GM12878 (cell line): Measurements from ENCODE around the gene B9D2. TPM values are rescaled to one million over a fixed set of nuclear protein-coding genes. Genes with fewer than 3 reads are reported as not detected.

Source experiments
- CHD2 ChIP-seq: IDR thresholded peaks from 2 replicates; pipeline ENCODE4 v1.6.1; 2011; ENCODE audit warnings: low read depth, low read length, improper control_type of control experiment, borderline replicate concordance
- EGR1 ChIP-seq, 2 experiments: IDR thresholded peaks; 1 replicate in 1 of 2; 2 replicates in 1 of 2; pipeline ENCODE4 v1.6.1; 2011 to 2012; ENCODE audit warnings: low read depth in 2 of 2, low read length in 2 of 2, borderline replicate concordance in 1 of 2, mild to moderate bottlenecking in 1 of 2, moderate library complexity in 1 of 2
- EP300 ChIP-seq, 2 experiments: fragments of 150-350 bp in 1 of 2; IDR thresholded peaks; 2 replicates each; pipeline ENCODE4 v1.6.1; 2011 to 2012; ENCODE audit warnings: low read depth in 2 of 2, low read length in 2 of 2, borderline replicate concordance in 1 of 2, improper control_type of control experiment in 1 of 2, inconsistent platforms in 1 of 2; ENCODE audit not compliant: control insufficient read depth in 1 of 2
- NFYA ChIP-seq: IDR thresholded peaks from 2 replicates; pipeline ENCODE4 v1.6.1; 2011; ENCODE audit warnings: low read depth, mild to moderate bottlenecking, low read length, improper control_type of control experiment, borderline replicate concordance
- PAX5 ChIP-seq: IDR thresholded peaks from 2 replicates; pipeline ENCODE4 v1.6.1; 2011; ENCODE audit warnings: low read depth, low read length, borderline replicate concordance
- SPI1 ChIP-seq: IDR thresholded peaks from 2 replicates; pipeline ENCODE4 v1.6.1; 2011; ENCODE audit warnings: low read depth, mild to moderate bottlenecking, low read length, moderate library complexity, borderline replicate concordance; ENCODE audit not compliant: insufficient read depth
- TBL1XR1 ChIP-seq: IDR thresholded peaks from 2 replicates; pipeline ENCODE4 v1.6.1; 2012; ENCODE audit warnings: low read depth, low read length, improper control_type of control experiment
- ZSCAN29 ChIP-seq: fragments of 450-650 bp; IDR thresholded peaks from 2 replicates; pipeline ENCODE4 v1.6.1; 2017; ENCODE audit warnings: mild to moderate bottlenecking, moderate library complexity
- polyA plus RNA-seq, 11 experiments: library from polyadenylated mRNA; depleted of rRNA in 4 of 11; unstranded in 6 of 11; stranded (reverse) in 5 of 11; fragments of >200 nt; fragmentation: Nextera tagmentation in 4 of 11; fragmentation: Illumina TruSeq in 1 of 11; extraction: Ambion mirVana in 4 of 11; extraction: Trizol in 1 of 11; gene quantifications; 1 replicate in 1 of 11; 2 replicates in 10 of 11; pipeline versions ENCODE4 v1.2.1 to v1.2.3, GENCODE V29; 2011 to 2016; ENCODE audit warnings: inconsistent platforms in 2 of 11, missing spikeins in 2 of 11, low read depth in 1 of 11
- total RNA-seq, 4 experiments: library from RNA; depleted of rRNA in 3 of 4; stranded (reverse); fragments of >200 nt in 3 of 4; fragmentation: Illumina TruSeq in 1 of 4; extraction: Trizol in 1 of 4; gene quantifications; 2 replicates each; pipeline versions ENCODE4 v1.2.1 to v1.2.3, GENCODE V29; 2013 to 2021
- TF ChIP-seq, protein P1 (sequence below): fragments of 450-650 bp; IDR thresholded peaks from 2 replicates; pipeline ENCODE4 v1.6.1; 2017; ENCODE audit warnings: mild to moderate bottlenecking, moderate library complexity
- TF ChIP-seq, protein P2 (sequence below): IDR thresholded peaks from 2 replicates; pipeline ENCODE4 v1.6.1; 2012; ENCODE audit warnings: mild to moderate bottlenecking, low read depth, low read length
- TF ChIP-seq, protein P3 (sequence below): IDR thresholded peaks from 2 replicates; pipeline ENCODE4 v1.6.1; 2011; ENCODE audit warnings: mild to moderate bottlenecking, low read depth, low read length, moderate library complexity; ENCODE audit not compliant: insufficient replicate concordance
- TF ChIP-seq, protein P4 (sequence below), 3 experiments: IDR thresholded peaks in 2 of 3; conservative IDR thresholded peaks in 1 of 3; 2 replicates each; pipeline ENCODE4 v1.5.1; 2011; ENCODE audit warnings: low read depth in 3 of 3, low read length in 3 of 3, mild to moderate bottlenecking in 3 of 3, control low read depth in 2 of 3, moderate library complexity in 2 of 3, inconsistent platforms in 1 of 3, mixed read lengths in 1 of 3; ENCODE audit not compliant: control insufficient read depth in 2 of 3, insufficient read depth in 1 of 3; ENCODE audit errors: extremely low read depth in 1 of 3
- TF ChIP-seq, protein P5 (sequence below): fragments of 450-650 bp; IDR thresholded peaks from 2 replicates; pipeline ENCODE4 v1.6.1; 2014; ENCODE audit warnings: mild to moderate bottlenecking
- TF ChIP-seq, protein P6 (sequence below): fragments of 450-650 bp; IDR thresholded peaks from 2 replicates; pipeline ENCODE4 v1.6.1; 2017; ENCODE audit warnings: mild to moderate bottlenecking

B9D2 gene
- total and polyA plus RNA-seq, 10 of the 15 experiments (the other 5 are each of a cell fraction or from before 2014, with no cell fraction given), result 2.4 to 12.4 (median 5.0) TPM

DNA sequence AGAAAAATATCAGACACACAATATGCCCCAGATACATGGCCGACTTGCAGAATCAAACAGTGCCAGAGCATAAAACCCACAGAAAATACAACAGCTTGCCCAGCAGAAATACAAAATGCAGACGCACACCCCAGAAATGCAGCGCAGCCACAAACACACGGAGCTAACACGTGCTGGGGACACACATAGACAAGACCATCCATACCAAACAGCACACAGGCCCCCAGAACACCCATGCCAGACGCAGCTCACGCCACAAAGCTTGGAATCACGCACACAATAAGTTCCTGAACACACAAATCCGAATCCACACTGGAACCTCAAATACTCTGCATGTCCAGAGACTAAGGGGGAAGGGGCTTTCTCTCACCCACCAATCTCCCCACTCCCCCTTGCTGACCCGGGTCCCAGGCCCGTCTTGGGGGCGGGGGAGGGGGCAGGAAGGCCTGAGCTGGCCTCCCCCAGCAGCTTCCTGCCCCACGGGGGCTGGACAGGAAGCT, 36.8 kb downstream of the B9D2 start (continued):
- TF ChIP-seq SPI1 (no peak), EGR1 (IDR thresholded peaks at IDR 0.05; ENCODE audit: borderline replicate concordance in 1 of 2, low read depth in 2 of 2, low read length in 2 of 2) (no peak; a peak in 1 of 3 replicates), TBL1XR1 (no peak), PAX5 (no peak), EP300 (IDR thresholded peaks at IDR 0.05; ENCODE audit: borderline replicate concordance in 1 of 2, control insufficient read depth in 1 of 2, low read depth in 2 of 2, low read length in 2 of 2) (no peak), NFYA (no peak), CHD2 (no peak), ZSCAN29 (no peak; the same call in 1 of the 2 replicates)
- TF ChIP-seq, protein P1, sequence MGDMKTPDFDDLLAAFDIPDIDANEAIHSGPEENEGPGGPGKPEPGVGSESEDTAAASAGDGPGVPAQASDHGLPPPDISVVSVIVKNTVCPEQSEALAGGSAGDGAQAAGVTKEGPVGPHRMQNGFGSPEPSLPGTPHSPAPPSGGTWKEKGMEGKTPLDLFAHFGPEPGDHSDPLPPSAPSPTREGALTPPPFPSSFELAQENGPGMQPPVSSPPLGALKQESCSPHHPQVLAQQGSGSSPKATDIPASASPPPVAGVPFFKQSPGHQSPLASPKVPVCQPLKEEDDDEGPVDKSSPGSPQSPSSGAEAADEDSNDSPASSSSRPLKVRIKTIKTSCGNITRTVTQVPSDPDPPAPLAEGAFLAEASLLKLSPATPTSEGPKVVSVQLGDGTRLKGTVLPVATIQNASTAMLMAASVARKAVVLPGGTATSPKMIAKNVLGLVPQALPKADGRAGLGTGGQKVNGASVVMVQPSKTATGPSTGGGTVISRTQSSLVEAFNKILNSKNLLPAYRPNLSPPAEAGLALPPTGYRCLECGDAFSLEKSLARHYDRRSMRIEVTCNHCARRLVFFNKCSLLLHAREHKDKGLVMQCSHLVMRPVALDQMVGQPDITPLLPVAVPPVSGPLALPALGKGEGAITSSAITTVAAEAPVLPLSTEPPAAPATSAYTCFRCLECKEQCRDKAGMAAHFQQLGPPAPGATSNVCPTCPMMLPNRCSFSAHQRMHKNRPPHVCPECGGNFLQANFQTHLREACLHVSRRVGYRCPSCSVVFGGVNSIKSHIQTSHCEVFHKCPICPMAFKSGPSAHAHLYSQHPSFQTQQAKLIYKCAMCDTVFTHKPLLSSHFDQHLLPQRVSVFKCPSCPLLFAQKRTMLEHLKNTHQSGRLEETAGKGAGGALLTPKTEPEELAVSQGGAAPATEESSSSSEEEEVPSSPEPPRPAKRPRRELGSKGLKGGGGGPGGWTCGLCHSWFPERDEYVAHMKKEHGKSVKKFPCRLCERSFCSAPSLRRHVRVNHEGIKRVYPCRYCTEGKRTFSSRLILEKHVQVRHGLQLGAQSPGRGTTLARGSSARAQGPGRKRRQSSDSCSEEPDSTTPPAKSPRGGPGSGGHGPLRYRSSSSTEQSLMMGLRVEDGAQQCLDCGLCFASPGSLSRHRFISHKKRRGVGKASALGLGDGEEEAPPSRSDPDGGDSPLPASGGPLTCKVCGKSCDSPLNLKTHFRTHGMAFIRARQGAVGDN, result no peak
- TF ChIP-seq, protein P2, sequence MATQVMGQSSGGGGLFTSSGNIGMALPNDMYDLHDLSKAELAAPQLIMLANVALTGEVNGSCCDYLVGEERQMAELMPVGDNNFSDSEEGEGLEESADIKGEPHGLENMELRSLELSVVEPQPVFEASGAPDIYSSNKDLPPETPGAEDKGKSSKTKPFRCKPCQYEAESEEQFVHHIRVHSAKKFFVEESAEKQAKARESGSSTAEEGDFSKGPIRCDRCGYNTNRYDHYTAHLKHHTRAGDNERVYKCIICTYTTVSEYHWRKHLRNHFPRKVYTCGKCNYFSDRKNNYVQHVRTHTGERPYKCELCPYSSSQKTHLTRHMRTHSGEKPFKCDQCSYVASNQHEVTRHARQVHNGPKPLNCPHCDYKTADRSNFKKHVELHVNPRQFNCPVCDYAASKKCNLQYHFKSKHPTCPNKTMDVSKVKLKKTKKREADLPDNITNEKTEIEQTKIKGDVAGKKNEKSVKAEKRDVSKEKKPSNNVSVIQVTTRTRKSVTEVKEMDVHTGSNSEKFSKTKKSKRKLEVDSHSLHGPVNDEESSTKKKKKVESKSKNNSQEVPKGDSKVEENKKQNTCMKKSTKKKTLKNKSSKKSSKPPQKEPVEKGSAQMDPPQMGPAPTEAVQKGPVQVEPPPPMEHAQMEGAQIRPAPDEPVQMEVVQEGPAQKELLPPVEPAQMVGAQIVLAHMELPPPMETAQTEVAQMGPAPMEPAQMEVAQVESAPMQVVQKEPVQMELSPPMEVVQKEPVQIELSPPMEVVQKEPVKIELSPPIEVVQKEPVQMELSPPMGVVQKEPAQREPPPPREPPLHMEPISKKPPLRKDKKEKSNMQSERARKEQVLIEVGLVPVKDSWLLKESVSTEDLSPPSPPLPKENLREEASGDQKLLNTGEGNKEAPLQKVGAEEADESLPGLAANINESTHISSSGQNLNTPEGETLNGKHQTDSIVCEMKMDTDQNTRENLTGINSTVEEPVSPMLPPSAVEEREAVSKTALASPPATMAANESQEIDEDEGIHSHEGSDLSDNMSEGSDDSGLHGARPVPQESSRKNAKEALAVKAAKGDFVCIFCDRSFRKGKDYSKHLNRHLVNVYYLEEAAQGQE, result no peak
- TF ChIP-seq, protein P3, sequence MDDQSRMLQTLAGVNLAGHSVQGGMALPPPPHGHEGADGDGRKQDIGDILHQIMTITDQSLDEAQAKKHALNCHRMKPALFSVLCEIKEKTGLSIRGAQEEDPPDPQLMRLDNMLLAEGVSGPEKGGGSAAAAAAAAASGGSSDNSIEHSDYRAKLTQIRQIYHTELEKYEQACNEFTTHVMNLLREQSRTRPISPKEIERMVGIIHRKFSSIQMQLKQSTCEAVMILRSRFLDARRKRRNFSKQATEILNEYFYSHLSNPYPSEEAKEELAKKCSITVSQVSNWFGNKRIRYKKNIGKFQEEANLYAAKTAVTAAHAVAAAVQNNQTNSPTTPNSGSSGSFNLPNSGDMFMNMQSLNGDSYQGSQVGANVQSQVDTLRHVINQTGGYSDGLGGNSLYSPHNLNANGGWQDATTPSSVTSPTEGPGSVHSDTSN, result no peak
- TF ChIP-seq, protein P4, sequence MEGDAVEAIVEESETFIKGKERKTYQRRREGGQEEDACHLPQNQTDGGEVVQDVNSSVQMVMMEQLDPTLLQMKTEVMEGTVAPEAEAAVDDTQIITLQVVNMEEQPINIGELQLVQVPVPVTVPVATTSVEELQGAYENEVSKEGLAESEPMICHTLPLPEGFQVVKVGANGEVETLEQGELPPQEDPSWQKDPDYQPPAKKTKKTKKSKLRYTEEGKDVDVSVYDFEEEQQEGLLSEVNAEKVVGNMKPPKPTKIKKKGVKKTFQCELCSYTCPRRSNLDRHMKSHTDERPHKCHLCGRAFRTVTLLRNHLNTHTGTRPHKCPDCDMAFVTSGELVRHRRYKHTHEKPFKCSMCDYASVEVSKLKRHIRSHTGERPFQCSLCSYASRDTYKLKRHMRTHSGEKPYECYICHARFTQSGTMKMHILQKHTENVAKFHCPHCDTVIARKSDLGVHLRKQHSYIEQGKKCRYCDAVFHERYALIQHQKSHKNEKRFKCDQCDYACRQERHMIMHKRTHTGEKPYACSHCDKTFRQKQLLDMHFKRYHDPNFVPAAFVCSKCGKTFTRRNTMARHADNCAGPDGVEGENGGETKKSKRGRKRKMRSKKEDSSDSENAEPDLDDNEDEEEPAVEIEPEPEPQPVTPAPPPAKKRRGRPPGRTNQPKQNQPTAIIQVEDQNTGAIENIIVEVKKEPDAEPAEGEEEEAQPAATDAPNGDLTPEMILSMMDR (IDR thresholded peaks at IDR 0.05 in 2 of 3, conservative IDR thresholded peaks at IDR 0.05 in 1 of 3; ENCODE audit: control insufficient read depth in 2 of 3, extremely low read depth in 1 of 3, insufficient read depth in 1 of 3, low read depth in 3 of 3, low read length in 3 of 3), result no peak
- TF ChIP-seq, protein P5, sequence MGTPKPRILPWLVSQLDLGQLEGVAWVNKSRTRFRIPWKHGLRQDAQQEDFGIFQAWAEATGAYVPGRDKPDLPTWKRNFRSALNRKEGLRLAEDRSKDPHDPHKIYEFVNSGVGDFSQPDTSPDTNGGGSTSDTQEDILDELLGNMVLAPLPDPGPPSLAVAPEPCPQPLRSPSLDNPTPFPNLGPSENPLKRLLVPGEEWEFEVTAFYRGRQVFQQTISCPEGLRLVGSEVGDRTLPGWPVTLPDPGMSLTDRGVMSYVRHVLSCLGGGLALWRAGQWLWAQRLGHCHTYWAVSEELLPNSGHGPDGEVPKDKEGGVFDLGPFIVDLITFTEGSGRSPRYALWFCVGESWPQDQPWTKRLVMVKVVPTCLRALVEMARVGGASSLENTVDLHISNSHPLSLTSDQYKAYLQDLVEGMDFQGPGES, result no peak
- TF ChIP-seq, protein P6, sequence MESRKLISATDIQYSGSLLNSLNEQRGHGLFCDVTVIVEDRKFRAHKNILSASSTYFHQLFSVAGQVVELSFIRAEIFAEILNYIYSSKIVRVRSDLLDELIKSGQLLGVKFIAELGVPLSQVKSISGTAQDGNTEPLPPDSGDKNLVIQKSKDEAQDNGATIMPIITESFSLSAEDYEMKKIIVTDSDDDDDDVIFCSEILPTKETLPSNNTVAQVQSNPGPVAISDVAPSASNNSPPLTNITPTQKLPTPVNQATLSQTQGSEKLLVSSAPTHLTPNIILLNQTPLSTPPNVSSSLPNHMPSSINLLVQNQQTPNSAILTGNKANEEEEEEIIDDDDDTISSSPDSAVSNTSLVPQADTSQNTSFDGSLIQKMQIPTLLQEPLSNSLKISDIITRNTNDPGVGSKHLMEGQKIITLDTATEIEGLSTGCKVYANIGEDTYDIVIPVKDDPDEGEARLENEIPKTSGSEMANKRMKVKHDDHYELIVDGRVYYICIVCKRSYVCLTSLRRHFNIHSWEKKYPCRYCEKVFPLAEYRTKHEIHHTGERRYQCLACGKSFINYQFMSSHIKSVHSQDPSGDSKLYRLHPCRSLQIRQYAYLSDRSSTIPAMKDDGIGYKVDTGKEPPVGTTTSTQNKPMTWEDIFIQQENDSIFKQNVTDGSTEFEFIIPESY, result no peak
